GM21381 (cell line): ENCODE measurements around the gene PRKCZ.
"Not testable (repeated sequence)": the region's sequence is repeated elsewhere in the genome, so short reads cannot be mapped to it uniquely, and the experiment has no call there.

Source experiments
- ATAC-seq: cut with Tn5 transposase; IDR thresholded peaks from one replicate; pipeline ENCODE4 v1.9.1; 2021; ENCODE audit warnings: mild to moderate bottlenecking, moderate library complexity; ENCODE audit not compliant: unreplicated experiment

PRKCZ gene

DNA sequence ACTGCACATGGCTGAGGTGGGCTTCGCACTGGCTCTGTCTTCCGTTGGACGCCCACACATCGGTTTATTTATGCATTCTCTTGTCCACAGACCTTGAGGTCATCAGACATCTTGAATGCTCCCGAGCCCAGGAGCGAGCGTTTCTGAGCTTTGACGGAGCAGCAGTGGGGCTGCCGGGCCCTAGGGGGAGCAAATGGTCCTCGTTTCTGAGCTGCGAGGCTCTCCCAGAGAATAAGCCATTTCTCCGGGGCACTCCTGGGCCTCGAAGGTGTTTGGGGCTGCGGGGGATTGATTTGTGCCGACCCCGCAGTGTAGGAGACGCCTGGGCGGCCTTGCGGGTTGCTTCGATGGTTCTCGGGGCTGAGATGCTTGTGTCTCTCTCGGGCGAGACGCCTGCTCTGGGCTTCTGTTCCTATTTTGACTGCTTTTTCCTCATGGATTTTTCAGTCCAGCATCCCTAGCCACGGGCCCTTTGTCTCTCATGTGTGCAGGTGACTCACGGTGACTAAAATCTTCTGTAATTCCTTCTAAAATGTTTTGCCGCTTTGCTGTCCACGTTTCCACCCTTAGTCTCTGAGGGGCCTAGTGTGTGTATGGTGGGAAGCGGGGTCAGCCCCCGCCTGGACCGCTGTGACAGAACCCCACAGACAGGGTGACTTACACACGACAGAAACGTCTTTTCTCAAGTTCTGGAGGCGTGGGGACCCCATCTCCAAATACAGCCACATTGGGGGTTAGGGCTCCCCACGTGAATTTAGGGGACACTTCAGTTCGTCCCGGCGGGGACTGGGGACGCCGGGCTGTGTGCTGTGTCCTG lies 82.2 kb downstream of the PRKCZ start:
- no peak for ATAC-seq

DNA sequence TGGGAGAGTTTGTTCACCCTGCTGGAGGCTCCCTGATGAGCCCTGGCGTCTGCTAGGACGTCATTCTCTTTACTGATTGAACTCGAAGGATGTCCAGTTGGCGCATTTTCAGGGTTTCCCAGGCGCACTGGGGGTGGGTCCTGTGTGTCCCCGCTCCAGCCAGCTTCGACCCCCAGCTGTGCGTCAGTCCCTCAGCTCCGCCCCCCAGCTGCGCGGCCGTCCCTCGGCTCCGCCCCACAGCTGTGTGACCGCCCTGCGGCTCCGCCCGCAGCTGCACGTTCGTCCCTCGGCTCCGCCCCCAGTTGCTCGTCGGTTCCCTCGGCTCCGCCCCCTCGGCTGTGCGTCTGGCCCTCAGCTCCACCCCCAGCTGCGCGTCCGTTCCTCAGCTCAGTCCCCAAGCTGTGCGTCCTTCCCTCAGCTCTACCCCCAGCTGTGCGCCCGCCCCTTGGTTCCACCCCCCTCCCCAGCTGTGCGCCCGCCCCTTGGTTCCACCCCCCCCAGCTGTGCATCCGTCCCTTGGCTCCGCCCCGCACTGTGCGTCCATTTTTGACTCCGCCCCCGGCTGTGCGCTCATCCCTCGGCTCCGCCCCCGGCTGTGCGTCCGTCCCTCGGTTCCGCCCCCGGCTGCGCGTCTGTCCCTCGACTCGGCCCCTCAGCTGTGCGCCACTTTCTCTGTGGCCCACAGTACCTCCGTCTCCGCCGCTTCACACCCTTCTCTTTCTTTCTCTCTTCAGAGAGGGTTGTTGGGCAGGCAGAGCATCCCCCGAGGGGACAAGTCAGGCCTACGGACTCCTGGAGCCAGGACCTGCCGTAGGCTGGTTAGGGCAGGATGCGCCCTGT lies 83.0 kb downstream of the PRKCZ start:
- ATAC-seq = peak; percentile 89

DNA sequence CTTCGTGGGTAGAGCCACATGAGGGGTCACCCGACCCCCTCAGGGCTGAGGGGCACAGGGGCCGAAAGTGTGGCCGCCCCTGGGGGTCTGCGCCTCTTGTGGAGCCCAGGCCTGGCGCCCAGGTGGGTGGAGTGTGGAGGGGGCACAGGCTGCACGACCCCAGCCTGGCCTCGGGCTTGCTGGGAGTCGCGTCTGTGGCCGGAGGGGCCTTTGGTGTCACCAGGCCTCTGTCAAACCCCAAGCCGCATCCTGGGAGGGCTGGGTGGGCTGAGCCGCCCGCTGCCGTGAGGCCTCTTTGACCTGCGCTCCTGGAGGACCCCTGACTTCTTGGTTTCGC lies 83.6 kb downstream of the PRKCZ start:
- no peak for ATAC-seq

DNA sequence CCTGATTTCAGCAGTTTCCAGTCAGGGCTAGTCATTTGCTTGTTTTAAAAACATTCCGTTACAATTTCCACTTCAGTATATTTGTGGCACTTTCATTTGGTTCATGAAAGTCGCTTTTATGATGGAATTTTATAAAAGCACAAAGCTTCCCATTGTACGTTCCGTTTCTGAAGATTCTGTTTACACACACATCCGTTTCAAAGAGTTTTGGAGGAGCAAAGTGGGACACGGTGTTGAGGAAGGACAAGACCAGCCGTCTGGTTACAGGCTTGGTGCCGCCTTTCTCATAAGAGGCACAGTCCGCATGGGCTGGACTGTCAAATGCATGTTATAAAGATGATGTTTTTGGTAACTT lies 84.0 kb downstream of the PRKCZ start:
- no peak for ATAC-seq

DNA sequence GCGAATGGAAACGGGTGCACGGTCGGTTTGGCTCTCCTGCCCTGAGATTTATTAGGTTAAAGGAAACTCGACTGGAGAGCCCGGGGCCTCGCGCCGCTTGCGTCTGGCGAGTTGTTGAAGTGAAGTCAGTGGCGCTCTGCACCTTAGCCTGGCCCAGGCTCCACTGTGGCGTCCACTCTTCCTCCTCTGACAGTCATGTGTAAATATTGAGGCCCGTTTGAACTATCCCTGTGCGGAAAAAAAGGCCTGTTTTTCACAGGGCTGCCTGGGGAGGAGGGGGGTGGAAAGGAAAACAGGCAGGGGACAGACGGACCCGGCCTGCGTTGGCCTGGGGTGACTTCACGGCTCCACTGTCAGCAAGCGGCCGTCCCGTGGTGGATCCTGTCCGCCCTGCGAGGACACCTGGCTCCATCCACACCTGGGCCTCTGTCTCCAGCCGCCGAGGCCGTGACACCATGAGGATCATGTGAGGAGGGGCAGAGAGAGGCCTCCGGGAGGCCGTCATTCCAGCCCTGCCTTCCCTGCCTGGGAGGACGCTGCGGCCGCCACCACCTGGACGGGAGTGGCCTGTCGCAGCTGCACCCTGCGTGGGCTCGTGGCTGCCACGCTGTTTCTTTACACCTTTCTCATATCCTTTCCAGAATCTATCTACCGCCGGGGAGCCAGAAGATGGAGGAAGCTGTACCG lies 84.6 kb downstream of the PRKCZ start:
- no peak for ATAC-seq

DNA sequence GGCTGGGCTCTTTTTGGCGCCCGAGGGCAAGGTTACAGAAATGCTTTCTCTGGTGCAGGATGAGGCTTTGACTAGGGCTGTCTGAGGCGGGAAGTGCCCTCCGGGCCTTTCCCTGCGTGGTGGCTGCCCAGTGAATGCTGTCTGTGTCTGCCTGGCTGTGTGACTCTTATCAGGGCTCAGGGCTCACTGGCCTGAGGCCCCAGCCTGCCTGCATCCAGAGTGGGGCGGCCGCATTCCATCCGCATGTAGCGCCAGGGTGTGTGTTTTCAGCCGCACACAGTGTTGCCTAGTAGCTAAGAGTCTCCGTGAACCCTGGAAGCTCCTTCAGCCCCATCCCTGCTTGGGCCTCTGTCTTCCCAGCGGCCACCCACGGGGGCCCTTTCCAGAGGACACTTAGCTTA lies 85.2 kb downstream of the PRKCZ start:
- no peak for ATAC-seq

DNA sequence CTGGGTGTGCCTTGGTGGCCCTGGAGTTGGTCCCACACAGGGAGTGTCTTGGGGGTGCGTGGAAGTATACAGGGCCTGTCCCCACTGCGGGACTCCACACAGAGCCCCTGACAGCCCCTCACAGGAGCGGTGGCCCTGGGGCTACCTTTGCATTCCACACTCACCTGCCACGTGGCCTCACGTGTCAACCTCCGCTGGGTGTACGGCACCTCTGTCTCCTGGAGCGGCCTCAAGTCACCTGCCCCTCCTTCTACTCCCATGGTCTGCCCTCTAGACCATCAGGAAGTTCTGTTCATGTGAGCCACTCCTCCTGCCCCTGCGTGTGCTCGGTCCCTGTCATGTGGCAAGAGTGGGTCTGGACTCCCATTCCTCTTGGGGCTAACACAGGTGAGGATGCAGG lies 85.7 kb downstream of the PRKCZ start:
- ATAC-seq = no peak

DNA sequence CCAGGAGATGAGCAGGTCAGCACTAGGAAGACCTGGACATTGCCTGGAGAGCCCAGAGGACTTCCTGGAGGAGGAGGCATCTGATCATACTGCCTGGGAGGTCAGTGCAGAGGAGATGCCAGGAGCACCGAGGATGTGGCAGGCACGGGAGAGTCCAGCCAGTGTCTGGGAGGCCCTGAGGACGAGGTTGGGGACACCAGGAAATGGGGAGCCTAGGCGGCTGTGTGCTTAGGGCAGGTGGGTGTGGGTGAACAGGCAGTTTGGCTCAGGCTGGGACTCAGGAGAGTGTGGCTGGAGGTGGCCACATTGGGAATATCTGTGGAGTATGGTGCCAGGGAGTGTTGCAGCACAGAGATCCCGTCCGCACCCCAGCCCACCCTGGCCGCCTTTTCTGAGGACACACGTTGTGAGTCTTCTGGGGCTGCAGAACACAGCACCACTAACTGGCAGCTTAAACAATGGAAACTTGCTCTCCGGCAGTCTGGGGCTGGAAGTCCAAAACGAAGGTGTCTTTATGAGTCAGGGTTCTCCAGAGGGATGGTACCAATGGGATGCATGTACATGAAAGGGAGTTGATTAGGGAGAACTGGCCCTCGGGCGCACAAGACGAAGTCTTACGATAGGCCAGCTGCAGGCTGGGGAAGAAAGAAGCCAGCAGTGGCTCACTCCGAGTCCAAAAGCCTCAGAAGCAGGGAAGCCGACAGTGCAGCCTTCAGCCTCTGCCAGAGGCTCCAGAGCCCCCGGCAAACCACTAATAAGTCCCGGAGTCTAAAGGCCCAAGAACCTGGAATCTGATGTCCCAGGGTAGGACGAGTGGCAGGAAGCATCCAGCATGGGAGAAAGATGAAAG lies 86.4 kb downstream of the PRKCZ start:
- no peak for ATAC-seq

DNA sequence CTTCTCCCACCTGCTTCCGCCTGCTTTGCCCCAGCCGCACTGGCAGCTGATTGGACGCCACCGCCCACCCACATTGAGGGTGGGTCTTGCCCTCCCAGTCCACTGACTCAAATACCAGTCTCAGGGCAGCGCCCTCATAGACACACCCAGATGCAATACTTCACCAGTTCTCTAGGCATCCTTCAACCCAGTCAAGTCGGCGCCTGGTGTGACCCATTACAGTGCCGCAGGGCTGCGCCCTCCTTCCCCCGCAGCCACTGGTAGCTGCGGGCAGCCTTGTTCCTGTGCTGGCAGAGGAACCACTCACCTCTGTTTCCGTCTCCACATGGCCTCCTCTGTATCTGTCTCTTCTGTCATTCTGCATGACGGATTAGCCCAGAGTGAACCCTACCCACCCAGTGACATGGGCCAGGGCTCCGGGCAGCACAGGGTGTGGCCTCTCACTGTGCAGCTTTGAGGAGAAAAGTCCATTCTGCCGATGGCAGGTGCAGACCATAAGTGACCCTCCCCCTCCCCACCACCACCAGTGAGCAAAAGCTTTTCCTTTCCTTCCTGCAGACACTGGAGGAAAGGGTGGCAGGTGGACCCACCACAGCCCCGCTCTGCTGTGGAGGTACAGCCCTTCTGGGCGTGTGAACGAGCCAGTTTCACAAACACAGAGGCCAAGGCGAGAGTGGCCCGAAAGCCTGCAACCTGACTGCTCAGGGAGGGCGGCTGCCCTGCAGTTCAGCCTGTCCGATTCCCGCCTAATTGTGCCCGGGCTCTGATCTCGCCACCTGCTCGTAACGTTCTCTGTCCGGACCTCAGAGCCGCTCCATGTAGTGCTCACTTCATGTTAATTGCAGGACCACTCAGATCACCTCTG lies 87.3 kb downstream of the PRKCZ start:
- no peak for ATAC-seq

DNA sequence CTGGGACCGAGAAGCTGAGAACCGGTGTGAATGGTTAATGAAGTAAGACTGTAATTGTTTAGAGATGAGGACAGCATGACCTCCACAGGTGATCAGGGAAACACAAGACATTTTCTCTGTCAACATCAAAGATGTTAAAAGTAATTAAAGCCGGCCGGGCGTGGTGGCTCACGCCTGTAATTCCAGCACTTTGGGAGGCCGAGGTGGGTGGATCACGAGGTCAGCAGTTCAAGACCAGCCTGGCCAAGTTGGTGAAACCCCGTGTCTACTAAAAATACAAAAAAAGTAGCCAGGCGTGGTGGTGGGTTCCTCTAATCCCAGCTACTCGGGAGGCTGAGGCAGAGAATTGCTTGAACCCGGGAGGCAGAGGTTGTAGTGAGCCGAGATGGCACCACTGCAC lies 88.9 kb downstream of the PRKCZ start:
- not testable (repeated sequence) for ATAC-seq

DNA sequence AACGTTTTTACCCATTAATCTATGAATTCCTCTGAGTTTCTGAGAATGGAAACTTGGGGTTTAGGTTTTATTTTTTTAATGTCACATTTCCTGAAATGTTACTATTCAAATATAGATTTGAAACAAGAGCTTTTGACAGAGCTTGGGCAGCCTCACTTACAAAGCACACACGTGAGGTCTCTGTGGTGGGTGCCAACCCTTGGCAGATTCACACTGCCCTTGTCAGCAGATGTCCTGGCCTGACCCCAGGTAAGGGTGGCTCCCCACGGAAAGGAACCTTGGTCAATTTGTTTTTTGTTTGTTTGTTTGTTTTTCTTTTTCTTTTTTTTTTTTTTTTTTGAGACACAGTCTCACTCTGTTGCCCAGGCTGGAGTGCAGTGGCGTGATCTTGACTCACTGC lies 90.8 kb downstream of the PRKCZ start:
- no peak for ATAC-seq

DNA sequence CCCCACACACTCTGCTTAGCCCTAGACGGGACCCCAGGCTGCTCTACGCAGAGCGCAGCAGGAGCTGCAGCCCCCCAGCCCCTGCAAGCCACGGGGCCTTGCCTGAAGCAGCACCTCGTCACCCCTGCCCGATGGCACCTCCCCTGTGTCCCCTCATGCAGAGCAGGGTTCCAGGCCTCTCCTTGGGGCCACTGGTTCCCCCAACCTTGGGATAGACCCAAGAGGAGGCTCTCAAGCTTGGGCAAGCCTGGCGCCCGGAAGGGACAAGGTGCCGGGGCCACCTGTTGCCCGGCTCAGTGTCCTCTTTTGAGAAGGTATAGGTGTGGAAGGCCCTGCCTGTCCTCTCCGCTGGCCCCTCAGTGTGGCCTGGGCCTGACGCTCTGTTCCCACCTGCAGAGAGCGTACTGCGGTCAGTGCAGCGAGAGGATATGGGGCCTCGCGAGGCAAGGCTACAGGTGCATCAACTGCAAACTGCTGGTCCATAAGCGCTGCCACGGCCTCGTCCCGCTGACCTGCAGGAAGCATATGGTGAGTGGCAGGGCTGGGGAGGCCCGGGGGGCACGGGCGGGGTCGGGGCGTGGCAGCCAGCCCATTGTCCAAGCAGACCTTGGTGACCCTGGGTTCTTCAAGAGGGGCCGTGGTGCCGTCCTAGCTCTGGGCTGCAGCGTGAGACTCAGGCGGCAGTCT lies 93.7 kb downstream of the PRKCZ start:
- no peak for ATAC-seq

DNA sequence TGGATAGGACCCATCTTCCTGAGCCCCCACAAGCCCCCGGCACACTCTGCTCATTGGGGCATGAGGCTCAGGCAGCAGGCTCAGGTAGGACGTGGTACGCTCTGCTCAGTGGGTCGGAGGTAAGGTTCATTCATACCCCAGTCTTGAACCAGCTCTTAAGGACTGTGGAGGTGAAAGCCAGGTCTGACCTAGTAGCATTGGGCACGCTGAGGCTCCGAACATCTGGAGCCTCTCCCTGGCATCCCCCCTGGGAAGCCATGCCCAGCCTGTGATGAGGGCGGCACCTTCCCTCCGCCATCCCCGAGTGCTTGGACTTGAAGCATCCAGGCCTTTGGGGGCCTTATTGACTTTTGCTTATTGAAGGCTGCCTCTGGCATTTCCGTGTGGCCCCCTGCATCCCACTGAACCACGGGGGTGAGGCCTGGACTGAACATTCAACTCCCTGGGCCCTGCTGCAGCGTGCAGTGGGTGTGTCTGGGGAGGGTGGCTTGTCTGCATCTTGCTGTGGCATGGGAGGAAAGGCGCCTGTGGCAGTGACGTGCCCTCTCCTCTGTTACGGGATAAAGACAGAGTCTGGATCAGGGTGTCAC lies 94.4 kb downstream of the PRKCZ start:
- ATAC-seq = no peak

DNA sequence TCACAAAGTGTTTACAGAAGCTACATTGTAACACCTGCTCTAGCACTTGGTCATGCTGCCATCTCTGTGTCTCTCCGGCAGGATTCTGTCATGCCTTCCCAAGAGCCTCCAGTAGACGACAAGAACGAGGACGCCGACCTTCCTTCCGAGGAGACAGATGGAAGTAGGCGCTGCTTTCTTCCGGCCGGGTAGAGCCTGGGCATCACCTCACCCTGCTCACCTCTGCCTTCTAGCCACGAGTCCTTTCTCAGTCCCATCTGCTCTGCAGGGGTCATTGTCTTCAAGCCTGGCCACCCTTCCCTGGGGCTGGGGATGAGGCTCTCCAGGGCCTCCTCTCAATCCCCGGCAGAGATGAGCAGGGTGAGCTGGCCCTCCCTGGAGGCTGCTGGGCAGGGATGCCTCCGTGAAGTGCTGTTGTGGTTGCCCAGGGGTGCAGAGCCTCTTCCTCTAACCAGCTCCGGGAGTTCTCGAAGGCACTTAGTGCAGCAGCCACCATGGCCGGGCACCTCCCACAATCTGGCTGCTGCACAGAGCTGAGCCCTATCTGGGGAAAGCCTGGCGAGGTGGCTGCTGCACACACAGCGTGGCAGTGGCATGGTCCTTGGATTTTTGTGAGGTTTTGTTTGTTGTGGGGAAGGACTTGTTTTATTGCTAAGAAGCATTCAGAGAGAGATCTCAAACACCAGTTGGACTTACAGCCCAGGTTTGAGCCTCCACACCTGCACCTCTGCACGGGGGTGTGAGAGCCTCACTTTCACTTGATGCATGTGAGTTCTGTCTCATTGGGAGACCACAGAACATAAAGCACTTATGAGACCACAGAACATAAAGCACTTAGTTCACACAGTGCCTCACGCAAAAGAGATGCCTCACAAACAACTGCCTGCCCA lies 96.0 kb downstream of the PRKCZ start:
- ATAC-seq = no peak

DNA sequence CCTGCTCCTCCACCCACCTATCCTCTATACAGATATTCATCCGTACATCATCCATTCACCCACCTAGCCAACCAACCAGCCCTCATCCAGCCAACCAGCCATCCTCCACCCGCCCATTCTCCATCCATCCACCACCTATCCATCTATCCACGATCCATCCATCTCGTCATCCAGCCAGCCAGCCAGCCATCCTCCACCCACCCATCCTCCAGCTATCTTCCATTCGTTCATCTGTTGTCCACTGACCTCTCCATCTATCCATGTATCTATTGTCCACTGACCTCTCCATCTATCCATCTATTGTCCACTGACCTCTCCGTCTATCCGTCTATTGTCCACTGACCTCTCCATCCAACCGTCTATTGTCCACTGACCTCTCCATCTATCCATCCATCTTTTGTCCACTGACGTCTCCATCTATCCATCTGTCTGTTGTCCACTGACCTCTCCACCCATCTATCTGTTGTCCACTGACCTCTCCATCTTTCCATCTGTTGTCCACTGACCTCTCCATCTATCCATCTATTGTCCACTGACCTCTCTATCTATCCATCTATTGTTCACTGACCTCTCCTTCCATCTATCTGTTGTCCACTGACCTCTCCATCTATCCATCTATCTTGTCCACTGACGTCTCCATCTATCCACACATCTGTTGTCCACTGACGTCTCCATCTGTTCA lies 96.8 kb downstream of the PRKCZ start:
- ATAC-seq = no peak

DNA sequence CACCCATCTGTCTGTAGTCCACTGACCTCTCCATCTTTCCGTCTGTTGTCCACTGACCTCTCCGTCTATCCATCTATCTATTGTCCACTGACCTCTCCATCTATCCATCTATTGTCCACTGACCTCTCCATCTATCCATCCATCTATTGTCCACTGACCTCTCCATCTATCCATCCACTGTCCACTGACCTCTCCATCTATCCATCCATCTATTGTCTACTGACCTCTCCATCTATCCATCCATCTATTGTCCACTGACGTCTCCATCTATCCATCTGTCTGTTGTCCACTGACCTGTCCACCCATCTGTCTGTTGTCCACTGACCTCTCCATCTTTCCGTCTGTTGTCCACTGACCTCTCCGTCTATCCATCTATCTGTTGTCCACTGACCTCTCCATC lies 97.7 kb downstream of the PRKCZ start:
- not testable (repeated sequence) for ATAC-seq

DNA sequence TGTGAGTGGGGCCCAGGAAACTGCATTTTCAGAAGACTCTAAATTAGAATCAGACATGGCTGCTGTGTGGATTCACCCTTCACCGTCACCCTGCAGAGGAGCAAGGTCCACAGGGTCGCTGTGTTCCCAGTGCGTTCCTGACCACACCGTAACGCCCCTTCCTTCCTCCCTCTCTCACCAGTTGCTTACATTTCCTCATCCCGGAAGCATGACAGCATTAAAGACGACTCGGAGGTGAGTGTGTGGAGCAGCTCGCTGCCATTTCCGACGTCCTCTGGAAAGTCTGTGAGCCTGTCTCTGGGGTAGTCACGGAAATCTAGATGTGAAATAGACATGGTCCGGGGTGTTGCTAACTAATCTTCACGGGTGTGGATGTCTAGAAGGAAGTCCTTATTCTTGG lies 98.5 kb downstream of the PRKCZ start:
- ATAC-seq = no peak
